Mucosa of descending colon (tissue), 3 donors: Measurements from ENCODE around the gene BAIAP2. TPM values are rescaled to one million over a fixed set of nuclear protein-coding genes. Genes with fewer than 3 reads are reported as not detected.

Experiments used
- ATAC-seq: fragments of 200-7000 bp; cut with Tn5 transposase; one replicate; pipeline ENCODE4 v1.9.1; 2020; ENCODE audit warnings: mild to moderate bottlenecking, moderate library complexity
- DNase-seq, 3 donors: peaks; one replicate each; pipeline ENCODE4 v3.0.0-alpha.2; 2020
- H3K36me3 ChIP-seq: fragments of 200-600 bp; one replicate; pipeline ENCODE4 v1.8.0; 2021; ENCODE audit warnings: low read depth, mild to moderate bottlenecking
- H3K4me1 ChIP-seq: fragments of 200-600 bp; one replicate; pipeline ENCODE4 v1.8.0; 2021; ENCODE audit warnings: low read depth, mild to moderate bottlenecking
- H3K4me3 ChIP-seq: fragments of 200-600 bp; one replicate; pipeline ENCODE4 v1.8.0; 2021; ENCODE audit warnings: mild to moderate bottlenecking
- H3K9me3 ChIP-seq: fragments of 200-600 bp; one replicate; pipeline ENCODE4 v1.8.0; 2021; ENCODE audit warnings: mild to moderate bottlenecking
- intact Hi-C, 2 donors: fragments of 100-400 bp; cut with DNase I in 1 of 2; cut with micrococcal nuclease in 1 of 2; formaldehyde crosslinking; loops; one replicate each; pipeline versions ENCODE4 v1.11.0 to v1.11.1; 2022; cut with DNase I, micrococcal nuclease
- total RNA-seq, 3 donors: library from RNA; stranded (reverse); fragmentation: NEBNext Ultra II Directional in 2 of 3; extraction: Animal tissue kit (Norgen Biotek cat#: 25700) in 2 of 3; gene quantifications; one replicate each; pipeline versions ENCODE4 v1.2.1 to v1.2.4, GENCODE V29; 2021 to 2023
- TF ChIP-seq, protein P1 (sequence below): fragments of 200-600 bp; IDR thresholded peaks from one replicate; pipeline ENCODE4 v1.8.0; 2022; ENCODE audit warnings: antibody characterized with exemption, mild to moderate bottlenecking
- donor health status: DM: no; HTN: no; CAD: no; lungs with moderate emphysema.
- donor health status: DM: no; HTN: no; CAD: no.
- donor health status: DM: no; HTN: yes; CAD: no.

Gene BAIAP2
- total RNA-seq, 3 donors from 2014 or later: 11.6 to 76.7 (median 19.4) TPM

DNA sequence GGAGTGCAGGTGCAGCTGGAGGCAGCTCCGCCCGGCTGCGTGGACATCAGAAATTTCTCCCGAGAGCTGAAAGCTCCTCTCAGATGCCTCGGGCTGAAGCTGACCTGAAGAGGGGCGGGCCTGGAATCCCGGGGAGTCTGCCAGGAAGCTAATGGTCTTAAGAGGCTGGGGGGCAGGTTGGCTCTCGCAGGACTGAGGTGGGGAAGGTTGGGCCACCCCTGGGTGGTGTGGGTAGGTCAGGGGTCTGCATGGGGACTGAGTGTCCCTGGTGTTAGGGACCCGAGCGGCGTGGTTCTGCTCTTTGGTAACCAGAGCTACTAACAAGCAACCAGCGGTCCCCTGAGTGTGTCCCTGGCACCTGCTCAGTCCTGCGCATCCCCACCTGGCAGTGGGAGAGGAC, 39.8 kb upstream of the BAIAP2 start:
- TF ChIP-seq, protein P1, sequence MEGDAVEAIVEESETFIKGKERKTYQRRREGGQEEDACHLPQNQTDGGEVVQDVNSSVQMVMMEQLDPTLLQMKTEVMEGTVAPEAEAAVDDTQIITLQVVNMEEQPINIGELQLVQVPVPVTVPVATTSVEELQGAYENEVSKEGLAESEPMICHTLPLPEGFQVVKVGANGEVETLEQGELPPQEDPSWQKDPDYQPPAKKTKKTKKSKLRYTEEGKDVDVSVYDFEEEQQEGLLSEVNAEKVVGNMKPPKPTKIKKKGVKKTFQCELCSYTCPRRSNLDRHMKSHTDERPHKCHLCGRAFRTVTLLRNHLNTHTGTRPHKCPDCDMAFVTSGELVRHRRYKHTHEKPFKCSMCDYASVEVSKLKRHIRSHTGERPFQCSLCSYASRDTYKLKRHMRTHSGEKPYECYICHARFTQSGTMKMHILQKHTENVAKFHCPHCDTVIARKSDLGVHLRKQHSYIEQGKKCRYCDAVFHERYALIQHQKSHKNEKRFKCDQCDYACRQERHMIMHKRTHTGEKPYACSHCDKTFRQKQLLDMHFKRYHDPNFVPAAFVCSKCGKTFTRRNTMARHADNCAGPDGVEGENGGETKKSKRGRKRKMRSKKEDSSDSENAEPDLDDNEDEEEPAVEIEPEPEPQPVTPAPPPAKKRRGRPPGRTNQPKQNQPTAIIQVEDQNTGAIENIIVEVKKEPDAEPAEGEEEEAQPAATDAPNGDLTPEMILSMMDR: no peak
- ATAC-seq: no peak

DNA sequence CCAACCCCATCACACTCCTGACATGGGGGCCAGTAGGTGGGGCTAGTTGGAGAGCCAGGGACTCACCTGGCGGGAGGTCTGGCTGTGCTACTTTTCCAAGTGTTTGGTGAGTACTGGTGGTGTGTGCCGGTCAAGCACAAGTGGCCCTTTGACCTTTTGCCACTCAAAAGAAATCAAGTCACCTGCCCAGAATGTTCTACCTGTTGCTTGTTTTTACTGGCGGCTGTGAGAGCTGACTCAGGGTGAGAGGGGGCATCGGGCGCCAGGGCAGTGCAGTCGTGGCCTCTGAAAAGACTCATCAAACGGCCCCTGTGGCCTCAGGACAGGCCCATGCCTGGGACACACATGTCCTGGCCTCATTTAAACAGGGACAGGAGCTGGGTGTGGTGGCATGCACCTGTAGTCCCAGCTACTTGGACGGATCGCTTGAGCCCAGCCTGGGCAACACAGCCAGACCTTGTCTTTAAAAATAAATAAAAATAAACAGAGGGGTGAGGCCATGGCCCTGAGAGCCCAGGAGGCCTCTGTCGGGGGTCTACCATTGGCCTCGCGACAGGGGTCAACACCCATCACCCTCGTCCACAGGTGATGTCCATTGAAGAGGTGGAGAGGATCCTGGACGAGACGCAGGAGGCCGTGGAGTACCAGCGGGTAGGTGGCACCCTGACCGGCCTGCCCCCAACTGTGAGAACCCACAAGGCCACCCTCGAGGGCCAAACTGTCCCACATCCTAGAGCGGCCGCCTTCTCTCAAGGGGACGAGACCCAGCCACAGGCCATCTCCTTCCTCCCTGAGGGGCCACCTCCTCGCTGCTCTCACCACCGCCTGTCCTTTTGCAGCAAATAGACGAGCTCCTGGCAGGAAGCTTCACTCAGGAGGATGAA, 38.3 kb upstream of the BAIAP2 start:
- TF ChIP-seq, protein P1: no peak
- Histone ChIP-seq H3K4me1 (peaks cover 36% of the 10 kb centered on the region), H3K4me3 (no peak overlapping the region), H3K9me3 (no peaks in the 10 kb centered on the region), H3K36me3 (peaks cover 10% of the 10 kb centered on the region)
- intact Hi-C loops: no loop called here
- ATAC-seq (no peak), DNase-seq (peak in 2 of 3 donors; percentile 25 to 51)

More for the DNA sequence above, 39.8 kb upstream of the BAIAP2 start:
- intact Hi-C loops: no loop called here
- Histone ChIP-seq H3K9me3 (no peaks in the 10 kb centered on the region), H3K4me3 (no peak overlapping the region), H3K4me1 (peaks cover 23% of the 10 kb centered on the region), H3K36me3 (peaks cover 10% of the 10 kb centered on the region)
- peak in 2 of 3 donors; percentile 27 to 42 for DNase-seq

DNA sequence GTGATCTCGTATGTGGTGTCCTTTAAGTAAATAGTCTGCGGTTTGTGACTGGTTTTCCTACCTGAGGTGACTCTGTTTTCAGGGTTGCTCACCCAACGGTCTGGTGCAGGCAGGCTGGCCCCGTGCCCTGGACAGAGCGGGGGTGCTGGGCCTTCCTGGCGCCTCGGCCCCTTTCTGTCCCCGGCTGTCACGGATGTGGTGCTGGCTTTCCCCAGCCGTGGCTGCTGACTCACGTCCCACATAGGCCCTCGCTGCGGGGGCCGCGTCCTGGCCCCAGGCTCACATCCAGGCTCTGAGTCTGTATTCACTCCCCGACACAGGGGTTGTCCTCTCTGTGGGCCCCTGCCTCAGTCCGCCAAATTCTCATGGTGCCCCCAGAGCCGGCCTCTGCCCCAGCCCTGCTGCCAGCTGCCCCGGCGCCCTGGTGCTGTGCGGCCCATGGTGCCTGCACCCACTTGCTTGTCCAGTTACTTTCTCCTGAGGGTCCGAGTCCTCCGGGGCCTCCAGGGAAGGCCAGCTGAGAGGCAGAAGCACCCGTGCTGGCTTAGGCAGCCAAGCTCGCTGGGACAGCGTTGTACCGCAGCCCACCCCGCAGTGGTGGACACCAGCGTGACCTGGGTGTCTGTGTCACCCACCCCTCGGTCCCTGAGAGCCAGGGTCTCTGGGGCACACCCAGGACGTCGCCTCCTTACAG, 37.4 kb upstream of the BAIAP2 start:
- H3K4me1 ChIP-seq: peaks cover 44% of the 10 kb centered on the region
- no peak for ATAC-seq
- TF ChIP-seq, protein P1: no peak
- H3K9me3 ChIP-seq: no peaks in the 10 kb centered on the region
- intact Hi-C loops: no loop called here
- peaks cover 10% of the 10 kb centered on the region for H3K36me3 ChIP-seq
- DNase-seq: peak in 2 of 3 donors; percentile 36 to 51
- H3K4me3 ChIP-seq: no peak overlapping the region

DNA sequence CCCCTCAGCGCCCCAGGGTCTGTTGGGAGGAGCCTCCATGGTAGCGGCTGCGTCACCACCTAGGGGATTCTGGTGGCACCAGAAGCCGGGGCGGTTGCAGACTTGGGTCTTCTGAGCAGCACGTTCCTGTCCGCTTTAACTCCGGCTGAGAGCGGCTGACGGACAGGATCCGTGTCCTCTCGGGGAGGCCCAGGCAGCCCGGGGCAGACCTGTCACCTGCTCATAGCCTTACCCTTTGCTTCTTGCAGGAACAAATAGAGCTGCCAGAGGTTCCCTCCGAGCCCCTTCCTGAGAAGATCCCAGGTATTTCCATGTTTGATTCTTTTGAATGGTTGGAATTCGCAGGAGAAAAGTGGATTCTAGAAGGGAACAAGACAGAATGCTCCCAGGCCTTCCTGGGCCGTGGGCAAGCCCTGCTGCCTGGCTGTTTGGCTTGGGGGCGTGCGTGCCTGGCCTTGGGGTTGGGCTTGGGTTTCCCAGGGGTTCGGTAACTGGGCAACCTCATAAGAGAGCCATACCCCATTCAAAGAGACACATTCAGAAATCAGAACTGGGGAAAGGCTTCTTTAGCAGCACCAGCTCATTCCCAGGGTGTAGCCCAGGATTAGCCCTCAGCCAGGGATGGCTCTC, 36.7 kb upstream of the BAIAP2 start:
- no peak for ATAC-seq
- TF ChIP-seq, protein P1: no peak
- H3K36me3 ChIP-seq: peaks cover 10% of the 10 kb centered on the region
- H3K4me1 ChIP-seq: peaks cover 43% of the 10 kb centered on the region
- DNase-seq: peak in 2 of 3 donors; percentile 11 to 25
- H3K4me3 ChIP-seq: no peak overlapping the region
- intact Hi-C loops: no loop called here
- no peaks in the 10 kb centered on the region for H3K9me3 ChIP-seq

DNA sequence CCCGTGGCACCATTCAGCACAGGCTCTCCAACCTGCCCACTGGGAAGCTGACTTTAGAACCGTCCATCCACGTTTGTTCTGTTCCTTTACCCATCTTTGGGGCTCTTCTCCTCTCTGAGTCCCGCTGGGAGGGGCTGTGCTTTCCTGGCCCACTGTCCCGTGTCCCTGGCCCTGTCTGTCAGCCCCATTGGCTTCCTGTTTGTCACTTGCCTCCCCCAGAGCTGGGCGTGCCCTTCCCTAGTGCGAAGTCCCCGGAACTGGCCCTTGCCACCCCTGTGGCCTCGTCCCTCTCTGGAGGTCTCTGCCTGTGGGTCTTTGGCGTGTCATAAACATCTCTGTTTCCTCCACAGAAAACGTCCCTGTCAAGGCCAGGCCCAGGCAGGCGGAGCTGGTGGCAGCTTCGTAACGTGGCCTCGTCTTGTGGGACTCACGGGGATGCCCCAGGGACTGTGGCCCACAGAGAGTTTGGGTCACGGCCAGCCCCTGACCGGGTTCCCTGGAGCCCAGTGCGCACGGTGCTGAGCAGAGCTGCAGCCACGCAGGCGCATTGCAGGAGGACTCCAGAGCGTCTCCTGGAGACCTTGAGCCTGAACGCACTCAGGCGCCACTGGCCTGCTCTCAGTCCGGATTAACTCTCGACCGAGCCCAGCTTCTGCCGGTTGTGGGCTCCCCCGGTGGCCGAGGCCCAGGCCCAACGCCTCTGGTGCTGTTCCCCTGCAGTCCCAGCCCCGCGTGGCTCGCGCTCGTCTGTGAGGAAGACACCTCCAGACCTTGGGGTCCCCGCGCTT, 36.0 kb upstream of the BAIAP2 start:
- peaks cover 47% of the 10 kb centered on the region for H3K4me1 ChIP-seq
- H3K4me3 ChIP-seq: no peak overlapping the region
- ATAC-seq: no peak
- H3K9me3 ChIP-seq: no peaks in the 10 kb centered on the region
- intact Hi-C loops: no loop called here
- DNase-seq: peak in 2 of 3 donors; percentile 42 to 45
- TF ChIP-seq, protein P1: no peak
- peaks cover 10% of the 10 kb centered on the region for H3K36me3 ChIP-seq
